Liver (tissue), 3 donors: Measurements from ENCODE around the gene TRPT1.

ENCODE experiments used
- TAF1 ChIP-seq: conservative IDR thresholded peaks from 2 replicates; pipeline ENCODE4 v1.6.1; 2016; ENCODE audit warnings: antibody characterized with exemption, mild to moderate bottlenecking
- YY1 ChIP-seq: IDR thresholded peaks from 2 replicates; pipeline ENCODE4 v1.6.1; 2016; ENCODE audit warnings: antibody characterized with exemption, mild to moderate bottlenecking
- TF ChIP-seq, protein P1 (sequence below): fragments of 150-350 bp; IDR thresholded peaks from 2 replicates; pipeline ENCODE4 v1.5.1; 2017; ENCODE audit warnings: improper control_type of control experiment, low read depth, low read length; ENCODE audit not compliant: missing input control
- donor health status: healthy.
- donor health status: healthy.

DNA sequence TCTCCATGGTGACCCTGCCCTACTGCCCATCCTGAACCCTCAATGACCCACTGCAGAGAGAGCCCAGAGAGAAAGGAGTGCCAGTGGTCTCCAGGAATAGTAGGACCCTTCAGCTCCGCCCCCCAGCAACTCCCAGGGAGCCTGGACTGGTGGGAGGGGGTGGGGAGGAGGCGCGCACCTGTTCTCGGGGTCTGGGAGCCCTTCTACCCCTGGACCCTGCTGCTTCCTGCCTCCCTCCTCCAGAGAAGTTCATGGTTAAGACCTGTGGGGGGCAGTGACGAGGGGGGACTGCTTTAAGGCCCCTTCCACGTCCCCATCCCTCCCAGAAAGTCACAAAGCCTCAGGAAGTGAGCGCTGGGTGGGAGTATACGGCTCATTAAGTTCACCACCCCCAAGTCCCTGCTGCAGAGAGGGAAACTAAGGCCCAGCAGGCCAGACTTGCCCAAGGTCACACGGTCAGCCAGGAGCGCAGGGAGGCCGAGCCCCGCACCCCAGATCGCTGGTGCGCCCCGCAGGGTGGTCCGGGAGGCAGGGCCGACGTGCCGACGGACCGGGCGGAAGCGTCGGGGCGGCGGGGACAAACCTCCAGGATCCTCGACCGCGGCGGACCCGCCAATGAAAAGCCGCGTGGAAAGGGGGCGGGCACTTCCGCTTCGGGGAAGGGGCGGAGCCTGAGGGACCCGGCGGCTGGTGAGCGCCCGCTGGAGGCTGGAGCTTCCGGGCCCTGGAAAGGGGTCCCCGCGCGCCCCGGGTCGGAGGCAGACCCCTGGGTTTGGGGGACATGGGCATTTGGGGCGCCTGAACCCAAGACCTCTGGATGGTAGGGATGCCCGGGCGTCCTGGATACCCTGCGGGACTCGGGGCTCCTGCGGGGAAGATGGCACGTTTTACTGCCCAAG lies at the start of gene TRPT1, which contains the start of gene NUDT22:
- TF ChIP-seq TAF1, result no peak
- peak; percentile 44 for TF ChIP-seq YY1
- TF ChIP-seq, protein P1, sequence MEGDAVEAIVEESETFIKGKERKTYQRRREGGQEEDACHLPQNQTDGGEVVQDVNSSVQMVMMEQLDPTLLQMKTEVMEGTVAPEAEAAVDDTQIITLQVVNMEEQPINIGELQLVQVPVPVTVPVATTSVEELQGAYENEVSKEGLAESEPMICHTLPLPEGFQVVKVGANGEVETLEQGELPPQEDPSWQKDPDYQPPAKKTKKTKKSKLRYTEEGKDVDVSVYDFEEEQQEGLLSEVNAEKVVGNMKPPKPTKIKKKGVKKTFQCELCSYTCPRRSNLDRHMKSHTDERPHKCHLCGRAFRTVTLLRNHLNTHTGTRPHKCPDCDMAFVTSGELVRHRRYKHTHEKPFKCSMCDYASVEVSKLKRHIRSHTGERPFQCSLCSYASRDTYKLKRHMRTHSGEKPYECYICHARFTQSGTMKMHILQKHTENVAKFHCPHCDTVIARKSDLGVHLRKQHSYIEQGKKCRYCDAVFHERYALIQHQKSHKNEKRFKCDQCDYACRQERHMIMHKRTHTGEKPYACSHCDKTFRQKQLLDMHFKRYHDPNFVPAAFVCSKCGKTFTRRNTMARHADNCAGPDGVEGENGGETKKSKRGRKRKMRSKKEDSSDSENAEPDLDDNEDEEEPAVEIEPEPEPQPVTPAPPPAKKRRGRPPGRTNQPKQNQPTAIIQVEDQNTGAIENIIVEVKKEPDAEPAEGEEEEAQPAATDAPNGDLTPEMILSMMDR, result peak; percentile 18
